ENCODE data around the gene EPHA1. TPM values are rescaled to one million over a fixed set of nuclear protein-coding genes. Genes with fewer than 3 reads are reported as not detected.

Gene EPHA1
- total and polyA plus RNA-seq, 2 experiments from 2014 or later = 60.7 to 154 TPM

DNA sequence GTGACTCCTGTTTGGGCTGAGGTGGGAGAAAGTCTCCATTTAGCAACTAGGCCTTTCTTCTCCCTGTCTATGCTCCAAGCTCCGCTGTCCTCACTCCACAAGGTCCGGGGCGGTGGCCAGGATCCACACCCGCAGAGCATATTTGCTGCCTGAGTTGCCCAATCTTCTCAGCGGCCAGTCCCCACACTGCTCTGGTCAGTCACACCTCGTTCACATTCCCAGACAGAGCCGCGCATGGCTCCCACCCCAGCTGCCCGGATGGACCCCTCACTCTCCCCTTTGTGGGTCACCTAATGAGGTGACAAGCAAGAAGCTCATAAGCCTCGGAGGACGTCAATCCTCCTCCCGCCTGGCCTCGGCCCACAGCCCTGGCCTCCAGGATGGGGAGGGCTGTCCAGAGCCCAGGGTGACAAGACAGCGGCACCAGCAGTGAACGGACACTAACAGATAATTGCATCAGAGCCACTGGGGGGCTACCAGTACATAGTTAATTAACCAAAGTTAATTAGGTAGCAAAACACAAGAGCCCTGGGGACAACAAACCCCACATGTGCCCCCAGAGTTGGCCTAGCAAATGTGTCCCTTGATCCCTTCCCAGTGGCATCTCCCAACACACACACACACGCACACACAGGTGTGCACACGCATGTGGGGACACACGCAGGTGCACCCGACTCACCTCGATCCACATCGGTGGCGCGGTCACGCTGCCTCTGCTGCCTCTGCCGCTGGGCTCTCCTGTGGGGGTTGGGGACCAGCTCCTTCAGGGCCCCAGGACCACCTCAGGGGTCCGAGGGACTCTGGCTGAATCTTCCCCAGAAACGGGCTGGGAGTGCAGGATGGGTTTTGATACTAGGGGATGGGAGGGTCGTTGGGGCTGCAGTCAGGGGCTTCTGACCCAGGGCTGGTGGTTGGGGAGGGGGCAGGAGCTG, 11.8 kb downstream of the EPHA1 start:
- H3K4me3 Mint-ChIP-seq = no peak overlapping the region
- Histone ChIP-seq H3K27ac (ENCODE audit: low read depth) (no peak overlapping the region), H3K4me3 (no peak overlapping the region), H3F3A (replicated peaks; ENCODE audit: low read depth) (peaks cover 27% of the 10 kb centered on the region; the same call in 1 of the 2 replicates), H3K36me3 (ENCODE audit: insufficient read depth) (peaks cover 46% of the 10 kb centered on the region), H3K9me2 (ENCODE audit: insufficient read depth) (no peaks in the 10 kb centered on the region), H4K20me1 (replicated peaks; ENCODE audit: insufficient read depth) (peaks cover 5% of the 10 kb centered on the region), H3K4me1 (ENCODE audit: insufficient read depth) (no peaks in the 10 kb centered on the region), H3K4me2 (no peak overlapping the region), H3K79me2 (replicated peaks; ENCODE audit: insufficient read depth) (0 out of 2 replicates have a peak, but pooled peaks cover 7% of the 10 kb centered on the region), H2AFZ (no peak overlapping the region), H3K27me3 (ENCODE audit: insufficient read depth) (no peaks in the 10 kb centered on the region)
- TF ChIP-seq, protein P1, sequence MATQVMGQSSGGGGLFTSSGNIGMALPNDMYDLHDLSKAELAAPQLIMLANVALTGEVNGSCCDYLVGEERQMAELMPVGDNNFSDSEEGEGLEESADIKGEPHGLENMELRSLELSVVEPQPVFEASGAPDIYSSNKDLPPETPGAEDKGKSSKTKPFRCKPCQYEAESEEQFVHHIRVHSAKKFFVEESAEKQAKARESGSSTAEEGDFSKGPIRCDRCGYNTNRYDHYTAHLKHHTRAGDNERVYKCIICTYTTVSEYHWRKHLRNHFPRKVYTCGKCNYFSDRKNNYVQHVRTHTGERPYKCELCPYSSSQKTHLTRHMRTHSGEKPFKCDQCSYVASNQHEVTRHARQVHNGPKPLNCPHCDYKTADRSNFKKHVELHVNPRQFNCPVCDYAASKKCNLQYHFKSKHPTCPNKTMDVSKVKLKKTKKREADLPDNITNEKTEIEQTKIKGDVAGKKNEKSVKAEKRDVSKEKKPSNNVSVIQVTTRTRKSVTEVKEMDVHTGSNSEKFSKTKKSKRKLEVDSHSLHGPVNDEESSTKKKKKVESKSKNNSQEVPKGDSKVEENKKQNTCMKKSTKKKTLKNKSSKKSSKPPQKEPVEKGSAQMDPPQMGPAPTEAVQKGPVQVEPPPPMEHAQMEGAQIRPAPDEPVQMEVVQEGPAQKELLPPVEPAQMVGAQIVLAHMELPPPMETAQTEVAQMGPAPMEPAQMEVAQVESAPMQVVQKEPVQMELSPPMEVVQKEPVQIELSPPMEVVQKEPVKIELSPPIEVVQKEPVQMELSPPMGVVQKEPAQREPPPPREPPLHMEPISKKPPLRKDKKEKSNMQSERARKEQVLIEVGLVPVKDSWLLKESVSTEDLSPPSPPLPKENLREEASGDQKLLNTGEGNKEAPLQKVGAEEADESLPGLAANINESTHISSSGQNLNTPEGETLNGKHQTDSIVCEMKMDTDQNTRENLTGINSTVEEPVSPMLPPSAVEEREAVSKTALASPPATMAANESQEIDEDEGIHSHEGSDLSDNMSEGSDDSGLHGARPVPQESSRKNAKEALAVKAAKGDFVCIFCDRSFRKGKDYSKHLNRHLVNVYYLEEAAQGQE (IDR thresholded peaks at IDR 0.05; ENCODE audit: unreplicated experiment) = no peak
- peak; percentile 31; the same call in 1 of the 2 replicates for TF ChIP-seq POLR2AphosphoS5 (IDR thresholded peaks at IDR 0.05; ENCODE audit: low read depth)
- H3K27ac Mint-ChIP-seq = no peak overlapping the region; the same call in 1 of the 2 replicates
- ATAC-seq (no peak), DNase-seq (ENCODE audit: low spot score) (no peak)
- peaks cover 7% of the 10 kb centered on the region for H3K27me3 Mint-ChIP-seq (ENCODE audit: insufficient read depth, low read depth, poor library complexity)
- H3K9me3 Mint-ChIP-seq = no peaks in the 10 kb centered on the region
- no peaks in the 10 kb centered on the region; the same call in 2 of the 3 replicates for H3K4me1 Mint-ChIP-seq
- H3K36me3 Mint-ChIP-seq (ENCODE audit: low read depth) = peaks cover 98% of the 10 kb centered on the region

DNA sequence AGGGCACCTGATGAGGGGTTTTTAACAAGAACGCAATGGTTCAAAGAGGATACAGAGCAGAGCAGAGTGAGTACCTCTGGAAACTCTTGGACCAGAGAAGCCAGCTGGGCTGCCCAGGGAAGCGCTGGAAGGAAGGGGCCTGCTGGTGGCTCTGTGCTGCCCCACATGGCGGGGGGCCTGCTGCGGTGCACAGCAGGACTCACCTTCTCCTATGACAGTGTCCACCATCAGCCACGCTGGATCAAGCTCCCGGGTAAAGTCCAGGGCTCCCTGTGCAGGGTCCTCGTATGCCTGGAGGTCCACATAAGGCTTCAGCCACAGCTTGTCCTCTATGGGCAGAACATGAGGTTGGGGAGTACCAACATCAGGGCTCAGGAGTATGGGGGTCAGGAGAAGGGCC, 12.5 kb downstream of the EPHA1 start:
- H3K27me3 ChIP-seq (ENCODE audit: insufficient read depth) = no peaks in the 10 kb centered on the region
- H4K20me1 ChIP-seq (replicated peaks; ENCODE audit: insufficient read depth) = peaks cover 5% of the 10 kb centered on the region
- peaks cover 98% of the 10 kb centered on the region for H3K36me3 Mint-ChIP-seq (ENCODE audit: low read depth)
- no peak for DNase-seq (ENCODE audit: low spot score)
- no peaks in the 10 kb centered on the region for H3K9me3 Mint-ChIP-seq
- H3K27ac ChIP-seq (ENCODE audit: low read depth) = no peak overlapping the region
- H3K4me1 Mint-ChIP-seq = no peaks in the 10 kb centered on the region; the same call in 2 of the 3 replicates
- H3K27me3 Mint-ChIP-seq (ENCODE audit: insufficient read depth, low read depth, poor library complexity) = peaks cover 10% of the 10 kb centered on the region
- 0 out of 2 replicates have a peak, but pooled peaks cover 7% of the 10 kb centered on the region for H3K79me2 ChIP-seq (replicated peaks; ENCODE audit: insufficient read depth)
- H2AFZ ChIP-seq = no peak overlapping the region
- no peaks in the 10 kb centered on the region; the same call in 1 of the 2 replicates for H3K4me1 ChIP-seq (ENCODE audit: insufficient read depth)
- no peak for ATAC-seq
- H3K9me2 ChIP-seq (ENCODE audit: insufficient read depth) = no peaks in the 10 kb centered on the region
- H3K4me2 ChIP-seq = no peak overlapping the region
- H3F3A ChIP-seq (replicated peaks; ENCODE audit: low read depth) = peaks cover 33% of the 10 kb centered on the region
- no peak overlapping the region for H3K4me3 Mint-ChIP-seq
- H3K27ac Mint-ChIP-seq = no peak overlapping the region
- peaks cover 46% of the 10 kb centered on the region for H3K36me3 ChIP-seq (ENCODE audit: insufficient read depth)
- no peak overlapping the region for H3K4me3 ChIP-seq
- TF ChIP-seq, protein P2, sequence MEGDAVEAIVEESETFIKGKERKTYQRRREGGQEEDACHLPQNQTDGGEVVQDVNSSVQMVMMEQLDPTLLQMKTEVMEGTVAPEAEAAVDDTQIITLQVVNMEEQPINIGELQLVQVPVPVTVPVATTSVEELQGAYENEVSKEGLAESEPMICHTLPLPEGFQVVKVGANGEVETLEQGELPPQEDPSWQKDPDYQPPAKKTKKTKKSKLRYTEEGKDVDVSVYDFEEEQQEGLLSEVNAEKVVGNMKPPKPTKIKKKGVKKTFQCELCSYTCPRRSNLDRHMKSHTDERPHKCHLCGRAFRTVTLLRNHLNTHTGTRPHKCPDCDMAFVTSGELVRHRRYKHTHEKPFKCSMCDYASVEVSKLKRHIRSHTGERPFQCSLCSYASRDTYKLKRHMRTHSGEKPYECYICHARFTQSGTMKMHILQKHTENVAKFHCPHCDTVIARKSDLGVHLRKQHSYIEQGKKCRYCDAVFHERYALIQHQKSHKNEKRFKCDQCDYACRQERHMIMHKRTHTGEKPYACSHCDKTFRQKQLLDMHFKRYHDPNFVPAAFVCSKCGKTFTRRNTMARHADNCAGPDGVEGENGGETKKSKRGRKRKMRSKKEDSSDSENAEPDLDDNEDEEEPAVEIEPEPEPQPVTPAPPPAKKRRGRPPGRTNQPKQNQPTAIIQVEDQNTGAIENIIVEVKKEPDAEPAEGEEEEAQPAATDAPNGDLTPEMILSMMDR (conservative IDR thresholded peaks at IDR 0.05; ENCODE audit: low read depth in 2 of 2) = no peak
- TF ChIP-seq EZH2 (IDR thresholded peaks at IDR 0.05; ENCODE audit: low read depth, unreplicated experiment) = no peak
- TF ChIP-seq, protein P3, sequence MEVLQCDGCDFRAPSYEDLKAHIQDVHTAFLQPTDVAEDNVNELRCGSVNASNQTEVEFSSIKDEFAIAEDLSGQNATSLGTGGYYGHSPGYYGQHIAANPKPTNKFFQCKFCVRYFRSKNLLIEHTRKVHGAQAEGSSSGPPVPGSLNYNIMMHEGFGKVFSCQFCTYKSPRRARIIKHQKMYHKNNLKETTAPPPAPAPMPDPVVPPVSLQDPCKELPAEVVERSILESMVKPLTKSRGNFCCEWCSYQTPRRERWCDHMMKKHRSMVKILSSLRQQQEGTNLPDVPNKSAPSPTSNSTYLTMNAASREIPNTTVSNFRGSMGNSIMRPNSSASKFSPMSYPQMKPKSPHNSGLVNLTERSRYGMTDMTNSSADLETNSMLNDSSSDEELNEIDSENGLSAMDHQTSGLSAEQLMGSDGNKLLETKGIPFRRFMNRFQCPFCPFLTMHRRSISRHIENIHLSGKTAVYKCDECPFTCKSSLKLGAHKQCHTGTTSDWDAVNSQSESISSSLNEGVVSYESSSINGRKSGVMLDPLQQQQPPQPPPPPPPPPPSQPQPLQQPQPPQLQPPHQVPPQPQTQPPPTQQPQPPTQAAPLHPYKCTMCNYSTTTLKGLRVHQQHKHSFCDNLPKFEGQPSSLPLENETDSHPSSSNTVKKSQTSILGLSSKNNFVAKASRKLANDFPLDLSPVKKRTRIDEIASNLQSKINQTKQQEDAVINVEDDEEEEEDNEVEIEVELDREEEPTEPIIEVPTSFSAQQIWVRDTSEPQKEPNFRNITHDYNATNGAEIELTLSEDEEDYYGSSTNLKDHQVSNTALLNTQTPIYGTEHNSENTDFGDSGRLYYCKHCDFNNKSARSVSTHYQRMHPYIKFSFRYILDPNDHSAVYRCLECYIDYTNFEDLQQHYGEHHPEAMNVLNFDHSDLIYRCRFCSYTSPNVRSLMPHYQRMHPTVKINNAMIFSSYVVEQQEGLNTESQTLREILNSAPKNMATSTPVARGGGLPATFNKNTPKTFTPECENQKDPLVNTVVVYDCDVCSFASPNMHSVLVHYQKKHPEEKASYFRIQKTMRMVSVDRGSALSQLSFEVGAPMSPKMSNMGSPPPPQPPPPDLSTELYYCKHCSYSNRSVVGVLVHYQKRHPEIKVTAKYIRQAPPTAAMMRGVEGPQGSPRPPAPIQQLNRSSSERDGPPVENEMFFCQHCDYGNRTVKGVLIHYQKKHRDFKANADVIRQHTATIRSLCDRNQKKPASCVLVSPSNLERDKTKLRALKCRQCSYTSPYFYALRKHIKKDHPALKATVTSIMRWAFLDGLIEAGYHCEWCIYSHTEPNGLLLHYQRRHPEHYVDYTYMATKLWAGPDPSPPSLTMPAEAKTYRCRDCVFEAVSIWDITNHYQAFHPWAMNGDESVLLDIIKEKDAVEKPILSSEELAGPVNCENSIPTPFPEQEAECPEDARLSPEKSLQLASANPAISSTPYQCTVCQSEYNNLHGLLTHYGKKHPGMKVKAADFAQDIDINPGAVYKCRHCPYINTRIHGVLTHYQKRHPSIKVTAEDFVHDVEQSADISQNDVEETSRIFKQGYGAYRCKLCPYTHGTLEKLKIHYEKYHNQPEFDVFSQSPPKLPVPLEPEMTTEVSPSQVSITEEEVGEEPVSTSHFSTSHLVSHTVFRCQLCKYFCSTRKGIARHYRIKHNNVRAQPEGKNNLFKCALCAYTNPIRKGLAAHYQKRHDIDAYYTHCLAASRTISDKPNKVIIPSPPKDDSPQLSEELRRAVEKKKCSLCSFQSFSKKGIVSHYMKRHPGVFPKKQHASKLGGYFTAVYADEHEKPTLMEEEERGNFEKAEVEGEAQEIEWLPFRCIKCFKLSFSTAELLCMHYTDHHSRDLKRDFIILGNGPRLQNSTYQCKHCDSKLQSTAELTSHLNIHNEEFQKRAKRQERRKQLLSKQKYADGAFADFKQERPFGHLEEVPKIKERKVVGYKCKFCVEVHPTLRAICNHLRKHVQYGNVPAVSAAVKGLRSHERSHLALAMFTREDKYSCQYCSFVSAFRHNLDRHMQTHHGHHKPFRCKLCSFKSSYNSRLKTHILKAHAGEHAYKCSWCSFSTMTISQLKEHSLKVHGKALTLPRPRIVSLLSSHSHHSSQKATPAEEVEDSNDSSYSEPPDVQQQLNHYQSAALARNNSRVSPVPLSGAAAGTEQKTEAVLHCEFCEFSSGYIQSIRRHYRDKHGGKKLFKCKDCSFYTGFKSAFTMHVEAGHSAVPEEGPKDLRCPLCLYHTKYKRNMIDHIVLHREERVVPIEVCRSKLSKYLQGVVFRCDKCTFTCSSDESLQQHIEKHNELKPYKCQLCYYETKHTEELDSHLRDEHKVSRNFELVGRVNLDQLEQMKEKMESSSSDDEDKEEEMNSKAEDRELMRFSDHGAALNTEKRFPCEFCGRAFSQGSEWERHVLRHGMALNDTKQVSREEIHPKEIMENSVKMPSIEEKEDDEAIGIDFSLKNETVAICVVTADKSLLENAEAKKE (CRISPR knock-in tag; IDR thresholded peaks at IDR 0.05) = no peak
- TF ChIP-seq, protein P4, sequence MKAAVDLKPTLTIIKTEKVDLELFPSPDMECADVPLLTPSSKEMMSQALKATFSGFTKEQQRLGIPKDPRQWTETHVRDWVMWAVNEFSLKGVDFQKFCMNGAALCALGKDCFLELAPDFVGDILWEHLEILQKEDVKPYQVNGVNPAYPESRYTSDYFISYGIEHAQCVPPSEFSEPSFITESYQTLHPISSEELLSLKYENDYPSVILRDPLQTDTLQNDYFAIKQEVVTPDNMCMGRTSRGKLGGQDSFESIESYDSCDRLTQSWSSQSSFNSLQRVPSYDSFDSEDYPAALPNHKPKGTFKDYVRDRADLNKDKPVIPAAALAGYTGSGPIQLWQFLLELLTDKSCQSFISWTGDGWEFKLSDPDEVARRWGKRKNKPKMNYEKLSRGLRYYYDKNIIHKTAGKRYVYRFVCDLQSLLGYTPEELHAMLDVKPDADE (IDR thresholded peaks at IDR 0.05) = no peak

Measured in GM23338 (cell line).